ENCODE data around the gene COX5B.
A peak's percentile ranks its signal among the peaks of the same experiment; 100 is the strongest.
"Not testable (repeated sequence)": the region's sequence is repeated elsewhere in the genome, so short reads cannot be mapped to it uniquely, and the experiment has no call there.

The COX5B gene

DNA sequence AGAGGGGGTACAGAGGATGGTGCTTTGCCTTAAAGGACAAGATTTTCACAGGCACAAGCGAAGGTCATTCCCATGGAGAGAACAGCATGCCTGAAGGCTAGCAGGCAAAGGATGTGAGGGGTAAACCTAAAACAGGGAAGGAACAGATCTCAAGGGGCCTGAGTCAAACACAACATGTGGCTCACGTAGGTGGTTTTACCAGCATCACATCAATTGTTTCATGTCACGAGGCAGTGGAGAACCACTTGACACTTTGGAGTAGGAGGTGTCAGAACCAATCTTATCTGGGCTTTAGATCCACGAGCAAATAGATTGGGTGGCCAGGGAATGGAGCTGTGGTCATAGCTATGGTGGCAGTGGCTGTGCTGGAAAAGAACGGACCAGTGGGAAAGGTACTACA lies 8.4 kb downstream of the COX5B start:
- ATAC-seq = peak; percentile 10
- DNase-seq = no peak

DNA sequence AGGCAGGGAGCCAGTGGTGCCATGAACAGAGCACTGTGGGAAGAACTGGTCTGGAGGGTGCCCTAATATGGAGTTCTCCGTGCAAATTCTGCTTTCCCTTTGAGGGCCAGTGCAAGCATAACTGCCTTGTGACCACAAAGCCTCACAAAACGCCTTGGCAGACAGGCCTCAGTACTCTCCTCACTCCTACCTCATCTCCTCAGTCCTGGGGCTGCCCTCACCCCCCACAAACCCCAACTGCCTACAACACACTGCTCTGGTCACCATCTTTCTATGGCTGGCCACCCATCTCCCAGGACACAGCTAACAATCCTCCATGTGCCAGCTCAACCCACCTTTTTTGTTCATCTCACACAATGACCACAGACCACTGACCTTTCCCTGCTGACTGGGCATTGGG lies 8.9 kb downstream of the COX5B start:
- no peak for DNase-seq
- ATAC-seq = peak; percentile 19

DNA sequence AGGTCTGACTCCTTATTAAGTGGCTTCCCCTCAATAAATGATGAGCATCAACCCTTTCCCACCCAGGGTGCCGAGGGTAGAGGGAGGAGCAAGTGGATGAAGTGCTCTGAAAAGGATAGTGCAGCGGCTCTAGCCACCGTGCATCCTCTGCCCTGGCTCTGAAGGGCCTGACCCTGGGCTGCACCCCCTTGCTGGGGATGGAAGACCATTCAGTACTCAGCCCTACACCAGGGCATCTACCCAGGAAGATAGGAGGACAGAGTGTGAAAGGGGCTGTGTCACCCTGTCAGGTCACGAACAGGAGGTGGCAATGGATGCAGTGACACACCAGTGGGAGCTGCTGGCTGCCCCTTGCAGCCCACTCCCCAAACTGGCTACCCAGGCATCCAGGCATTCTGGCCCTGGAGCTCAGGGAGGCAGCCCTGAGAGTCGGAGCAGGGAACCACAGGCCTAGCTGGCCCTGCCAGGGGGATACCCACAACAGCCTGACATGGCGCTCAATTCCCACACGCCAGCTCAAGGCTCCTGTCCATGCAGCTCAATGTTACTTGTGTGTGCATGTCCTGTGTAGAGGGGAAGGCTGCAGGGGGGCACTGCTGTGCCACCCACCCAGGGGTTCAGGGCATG lies 10.4 kb downstream of the COX5B start:
- DNase-seq = no peak
- no peak for ATAC-seq

DNA sequence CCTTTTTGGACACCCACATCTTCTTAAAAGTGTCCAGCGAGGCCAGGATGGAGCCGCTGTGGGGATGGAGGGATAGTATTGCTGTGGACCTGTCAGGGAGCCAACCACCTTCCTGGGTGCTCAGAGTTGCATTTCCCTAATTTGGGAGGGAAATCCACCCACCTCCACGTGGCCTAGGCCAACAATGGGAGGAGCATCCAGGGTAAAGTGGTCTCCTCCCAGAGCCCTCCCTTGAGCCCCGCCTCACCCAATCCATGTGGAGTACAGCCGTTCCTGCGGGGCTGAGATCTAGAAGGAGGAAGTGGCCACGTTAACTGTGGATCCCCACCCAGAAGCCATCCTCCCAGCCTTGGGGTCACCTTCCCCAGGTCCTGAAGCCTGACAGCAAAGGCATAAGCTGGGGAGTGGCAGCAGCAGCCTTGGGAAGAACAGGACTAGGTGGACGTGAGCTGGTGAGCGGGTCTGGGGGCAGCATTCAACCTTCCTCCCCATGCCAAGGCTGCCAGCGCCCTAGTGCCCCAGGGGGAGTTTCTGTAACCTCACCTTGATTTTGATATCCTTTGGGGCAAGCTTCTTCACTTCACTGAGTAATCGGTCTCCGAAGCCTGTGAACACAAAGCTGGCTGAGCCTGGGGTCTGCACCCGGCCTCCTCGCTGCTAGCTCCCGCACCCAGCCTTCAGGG lies 11.2 kb downstream of the COX5B start:
- no peak for ATAC-seq
- no peak for DNase-seq

DNA sequence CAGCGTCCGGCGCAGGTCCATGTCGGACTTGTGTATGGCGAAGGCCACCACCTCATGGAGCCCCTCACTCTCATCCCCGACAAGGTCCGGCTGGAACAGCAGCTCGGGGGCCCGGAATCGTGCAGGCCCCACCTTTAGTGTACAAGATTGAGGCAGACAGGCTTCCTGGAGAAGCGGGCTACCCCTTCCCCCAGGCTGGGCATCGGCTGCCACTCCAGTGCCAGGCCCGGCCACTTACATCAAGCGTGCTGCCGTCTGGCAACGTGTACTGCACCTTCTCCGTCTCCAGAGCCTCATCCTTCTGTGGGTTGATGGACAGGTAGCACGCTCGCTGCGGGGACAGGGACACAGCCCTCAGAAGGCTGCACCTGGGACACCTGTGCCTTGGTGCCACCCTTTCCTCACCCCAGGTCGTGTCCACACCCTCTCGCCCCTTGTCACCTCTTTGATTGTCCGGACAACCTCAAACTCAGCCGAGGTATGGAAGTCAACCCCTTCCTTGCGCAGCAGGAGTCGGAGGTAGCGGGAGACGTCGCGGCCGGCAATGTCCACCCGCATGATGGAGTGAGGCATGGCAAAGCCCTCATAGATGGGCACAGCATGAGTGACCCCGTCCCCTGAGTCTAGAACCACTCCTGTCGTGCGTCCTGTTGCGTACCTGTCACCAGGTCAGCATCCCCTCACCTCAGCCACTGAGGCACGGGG lies 12.3 kb downstream of the COX5B start:
- ATAC-seq (no peak), DNase-seq (no peak)

DNA sequence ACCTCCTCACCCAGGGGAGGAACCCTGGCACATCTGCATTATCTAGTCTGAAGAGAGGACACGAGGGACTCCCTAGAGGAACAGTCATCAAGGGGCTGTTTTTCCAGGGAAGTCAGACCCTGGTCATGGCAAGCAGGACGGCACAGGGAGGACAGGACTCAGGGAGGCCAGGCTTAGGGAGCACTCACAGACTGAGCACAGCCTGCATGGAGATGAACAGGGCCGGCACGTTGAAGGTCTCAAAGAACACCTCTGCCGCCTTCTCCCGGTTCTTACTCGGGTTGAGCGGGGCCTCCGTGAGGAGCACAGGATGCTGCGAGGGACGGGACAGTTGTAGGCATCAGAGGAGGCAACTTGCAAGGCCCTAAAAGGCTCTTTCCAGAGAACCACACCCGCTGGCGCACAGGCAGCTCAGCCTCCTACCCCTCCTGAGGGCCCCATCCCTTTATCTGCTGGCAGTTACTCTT lies 12.9 kb downstream of the COX5B start:
- ATAC-seq (no peak), DNase-seq (no peak)

DNA sequence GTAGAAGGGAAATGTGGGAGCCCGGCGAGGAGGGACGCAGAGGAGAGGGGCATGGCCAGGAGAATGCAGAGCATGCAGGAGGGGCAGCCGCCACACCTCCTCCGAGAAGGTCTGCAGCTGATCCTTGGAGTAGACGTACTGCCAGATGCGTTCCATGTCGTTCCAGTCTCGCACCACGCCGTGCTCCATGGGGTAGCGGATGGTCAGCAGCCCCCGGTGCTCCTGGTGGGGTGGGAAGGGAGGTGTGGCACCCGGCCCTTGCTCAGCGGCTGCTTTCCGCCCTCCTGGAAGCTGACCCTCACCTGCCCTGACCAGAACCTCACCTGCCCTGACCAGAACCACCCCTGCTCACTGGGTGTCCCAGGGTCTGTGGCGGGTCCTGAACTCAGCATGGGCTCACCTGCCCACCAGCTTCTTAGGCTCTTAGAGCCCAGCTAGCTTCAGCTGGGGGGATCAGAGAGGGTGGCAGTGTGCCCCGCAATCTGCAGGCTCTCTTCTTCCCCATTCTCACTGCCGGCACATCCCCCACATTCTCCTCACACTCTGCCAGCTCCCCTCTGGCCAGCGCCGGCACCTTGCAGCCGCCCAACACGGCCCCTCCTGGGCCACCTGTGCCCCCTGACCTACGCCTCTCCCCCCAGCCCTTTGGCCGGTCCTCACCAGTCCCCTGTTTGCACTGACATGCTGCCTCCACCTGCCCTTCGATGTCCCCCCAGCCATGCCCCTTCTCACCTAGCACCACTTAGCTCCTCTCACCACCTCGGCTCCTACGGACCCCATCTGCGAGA lies 13.6 kb downstream of the COX5B start:
- no peak for DNase-seq
- no peak for ATAC-seq

DNA sequence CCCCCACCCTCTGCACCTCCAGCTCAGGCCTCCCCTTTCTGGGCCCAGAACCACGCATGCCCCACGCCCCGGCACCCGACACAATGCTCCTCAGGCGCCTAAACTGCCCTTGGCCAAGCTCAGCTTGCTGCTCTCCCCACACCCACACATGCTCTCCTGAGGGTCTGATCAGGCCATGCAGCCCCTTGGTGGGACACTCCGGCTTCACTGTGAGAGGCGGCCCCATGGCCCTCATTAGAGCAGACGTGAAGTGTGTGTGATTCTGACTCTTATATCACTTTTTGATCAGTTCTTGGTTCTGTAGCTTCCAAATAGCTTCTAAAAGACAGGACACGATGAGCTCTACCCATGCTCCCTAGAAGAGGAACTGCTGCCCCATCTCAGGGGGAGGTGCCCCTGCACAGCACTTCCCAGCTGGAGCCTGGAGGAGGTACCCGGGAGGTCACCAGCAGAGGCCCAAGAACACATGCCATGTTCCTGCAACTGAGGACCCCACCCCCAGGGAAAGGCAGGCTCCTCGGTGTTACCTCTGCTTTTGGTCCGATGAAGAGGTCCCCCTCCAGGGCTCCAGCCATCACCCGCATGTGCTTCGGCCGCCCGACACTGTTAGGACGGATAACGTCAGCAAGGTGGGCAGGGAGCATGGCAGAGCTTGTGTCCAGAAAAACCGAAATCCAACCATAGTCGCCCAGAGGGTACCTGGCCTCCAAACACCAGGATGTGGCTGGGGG lies 14.3 kb downstream of the COX5B start:
- no peak for DNase-seq
- no peak for ATAC-seq

DNA sequence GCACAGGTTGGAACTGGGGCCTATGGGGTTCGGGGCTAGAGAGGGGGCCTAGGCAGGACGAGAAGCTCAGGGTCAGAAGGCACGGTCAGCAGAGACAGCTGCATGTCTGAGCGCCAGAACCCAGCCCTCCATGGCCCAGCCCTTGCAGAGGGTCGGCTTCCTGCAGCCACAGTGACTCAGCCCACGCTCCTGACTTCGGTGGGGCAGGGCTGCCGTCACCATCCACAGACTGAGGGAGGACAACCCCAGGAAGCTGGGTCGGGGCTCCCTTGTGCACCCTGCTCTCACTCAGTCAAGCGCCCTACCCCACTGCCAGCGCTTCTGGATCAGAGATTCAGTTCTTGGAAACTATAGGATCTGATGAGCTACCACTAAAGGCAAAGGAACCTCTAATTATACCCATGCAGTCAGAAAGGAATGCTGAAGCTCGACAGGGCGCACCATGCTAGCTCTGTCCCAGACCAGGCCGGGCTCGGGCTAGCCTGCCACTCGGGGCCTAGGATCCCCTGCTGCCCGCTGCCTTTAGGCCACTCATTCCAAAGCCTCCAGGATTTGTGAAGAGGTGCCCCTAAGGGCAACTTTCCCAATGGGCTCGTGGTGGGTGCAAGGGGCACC lies 15.0 kb downstream of the COX5B start:
- DNase-seq = no peak

DNA sequence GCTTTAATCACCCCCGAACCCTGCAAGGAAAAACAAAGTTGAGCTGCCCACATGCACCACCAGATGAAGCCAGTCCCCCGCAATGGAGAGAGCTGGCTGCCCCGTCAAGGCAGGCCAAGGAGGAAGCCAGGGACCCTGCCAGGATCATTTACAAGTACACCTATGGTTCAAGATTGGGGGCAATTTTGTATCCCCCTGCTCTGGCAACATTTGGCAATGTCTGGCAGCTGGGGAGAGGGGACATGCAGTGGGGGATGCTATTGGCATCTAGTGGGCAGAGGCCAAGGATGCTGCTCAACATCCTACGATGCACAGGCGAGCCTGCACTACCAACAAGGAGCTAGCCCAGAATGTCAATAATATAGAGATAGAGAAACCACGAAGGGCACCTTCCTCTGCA lies 16.1 kb downstream of the COX5B start:
- ATAC-seq = no peak
- DNase-seq = no peak

More for the DNA sequence above, 15.0 kb downstream of the COX5B start:
- no peak for ATAC-seq

DNA sequence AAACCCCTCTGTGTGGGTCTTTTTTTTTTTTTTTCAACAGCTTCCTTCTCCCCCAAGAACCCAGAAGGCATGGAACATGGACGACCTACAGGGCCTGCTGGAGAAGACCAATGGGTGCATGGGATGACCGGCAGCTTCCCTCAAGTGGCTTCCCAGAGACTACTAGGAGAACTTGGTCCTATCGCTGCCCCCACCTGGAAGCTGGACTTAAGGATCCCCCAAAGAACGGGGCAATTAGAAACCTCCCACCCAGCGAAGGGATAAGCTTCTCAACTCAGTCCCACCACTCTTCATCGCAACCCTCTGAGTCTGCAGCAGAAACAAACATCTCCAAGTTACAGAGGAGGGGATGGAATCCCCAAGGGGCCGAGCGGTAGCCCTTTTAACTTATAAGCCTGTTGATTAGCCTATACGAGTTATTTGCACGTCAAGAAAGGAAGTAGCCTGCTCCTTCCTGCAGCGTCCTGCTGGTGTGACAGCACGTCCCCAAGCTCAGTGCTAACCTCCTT lies 16.6 kb downstream of the COX5B start:
- ATAC-seq (no peak), DNase-seq (no peak)

DNA sequence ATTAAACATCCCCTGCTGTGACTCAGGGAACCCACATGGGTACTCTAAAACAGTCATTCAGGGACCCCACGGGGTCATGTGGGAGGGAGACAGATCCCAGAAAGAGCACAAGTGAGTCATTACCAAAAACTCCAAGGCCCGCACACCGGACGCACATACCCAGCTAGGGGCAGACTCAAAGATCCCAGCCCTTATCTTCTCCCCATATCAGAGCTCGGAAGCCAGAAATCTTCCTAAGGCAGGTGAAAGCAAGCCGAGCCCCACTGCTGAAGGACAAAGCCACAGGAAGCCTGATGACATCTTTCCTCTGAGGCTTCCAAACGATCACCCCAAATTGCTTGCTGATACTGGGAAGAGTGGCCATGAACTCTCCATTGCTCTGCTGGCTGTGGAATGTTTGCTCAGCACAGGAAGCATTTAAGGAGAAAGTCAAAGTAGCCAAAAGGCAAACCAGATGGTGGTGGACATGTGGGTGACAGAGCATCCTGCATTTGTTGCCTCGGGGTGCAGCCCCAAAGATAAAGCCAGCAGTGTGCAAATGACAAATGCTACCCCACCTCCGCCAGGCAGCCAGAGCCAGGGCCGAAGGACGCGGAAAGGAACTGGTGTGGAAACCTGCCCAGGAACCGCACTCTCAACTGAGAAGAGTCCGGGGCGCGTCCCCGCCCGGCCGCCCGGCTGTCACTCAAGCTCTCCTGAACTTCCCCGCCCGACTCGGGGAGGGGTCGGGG lies 17.2 kb downstream of the COX5B start:
- ATAC-seq = peak; percentile 79
- peak; percentile 84 for DNase-seq

DNA sequence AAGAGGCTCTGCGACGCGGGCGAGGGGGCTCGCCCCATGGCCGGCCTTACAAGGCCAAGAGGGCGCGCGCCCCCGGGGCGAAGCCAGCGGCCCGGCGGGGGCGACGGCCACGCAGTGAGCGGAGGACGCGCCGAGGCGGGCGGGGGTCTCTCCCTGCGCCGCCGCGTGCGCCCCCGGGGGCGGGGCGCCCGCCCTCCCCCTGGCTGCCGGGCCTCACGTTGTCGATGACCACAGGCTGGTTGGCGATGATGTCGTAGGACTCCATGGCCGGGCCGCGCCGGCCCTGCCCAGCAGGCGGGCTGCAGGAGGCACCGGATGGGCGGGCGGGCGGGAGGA lies 17.7 kb downstream of the COX5B start:
- no peak for ATAC-seq
- no peak for DNase-seq

DNA sequence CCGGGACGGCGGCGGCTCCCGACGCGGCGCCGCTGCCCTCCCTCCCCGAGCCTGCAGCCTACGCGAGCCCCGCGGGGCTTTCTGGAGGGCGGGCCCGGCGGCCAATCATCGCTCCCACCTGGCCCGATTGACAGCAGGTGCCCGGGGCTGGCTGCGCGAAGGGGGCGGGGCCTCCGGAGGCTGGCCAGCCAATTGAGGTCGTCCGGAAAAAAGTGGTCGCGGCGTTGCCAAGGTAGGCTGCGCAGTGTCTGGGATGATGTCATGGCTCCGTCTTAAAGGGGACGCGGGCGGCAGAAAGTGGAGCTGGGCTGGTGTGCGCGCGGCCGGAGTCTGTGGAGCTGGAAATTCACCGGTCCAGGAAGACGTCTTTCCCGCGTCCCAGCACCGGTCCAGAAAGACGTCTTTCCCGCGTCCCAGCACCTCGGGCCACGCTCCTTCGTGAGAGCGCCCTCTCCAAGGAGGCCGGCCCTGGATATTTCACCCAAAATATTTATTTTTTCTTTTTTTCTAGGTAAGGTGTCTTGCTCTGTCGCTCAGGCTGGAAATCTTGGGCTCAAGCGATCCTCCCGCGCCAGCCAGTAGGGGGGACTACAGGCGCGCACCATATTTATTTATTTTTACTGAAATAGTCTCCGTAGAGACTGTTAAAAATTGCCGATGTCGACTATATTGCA lies 18.2 kb downstream of the COX5B start, which contains the start of gene ACTR1B:
ACTR1B (minus strand) TSS at position 83 of the 674 bp plus-strand sequence. CDS start 154 bp downstream, outside the sequence.
- ATAC-seq (peak; percentile 81), DNase-seq (peak; percentile 98)

DNA sequence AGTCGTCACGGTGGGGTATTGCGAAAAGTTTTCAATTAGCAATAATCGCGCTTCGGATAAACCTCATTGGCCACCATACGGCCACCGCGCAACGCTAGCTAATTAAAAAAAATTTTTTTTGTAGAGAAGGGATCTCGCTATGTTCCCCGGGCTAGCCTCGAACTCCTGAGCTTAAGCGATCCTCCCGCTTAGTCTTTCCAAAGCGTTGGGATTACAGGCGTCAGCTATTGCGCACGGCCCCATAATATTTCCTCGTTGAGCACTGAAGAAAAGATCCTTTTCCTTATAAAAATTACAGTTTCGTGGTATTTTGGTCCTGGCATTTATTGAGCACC lies 18.7 kb downstream of the COX5B start:
- DNase-seq (no peak), ATAC-seq (no peak)

DNA sequence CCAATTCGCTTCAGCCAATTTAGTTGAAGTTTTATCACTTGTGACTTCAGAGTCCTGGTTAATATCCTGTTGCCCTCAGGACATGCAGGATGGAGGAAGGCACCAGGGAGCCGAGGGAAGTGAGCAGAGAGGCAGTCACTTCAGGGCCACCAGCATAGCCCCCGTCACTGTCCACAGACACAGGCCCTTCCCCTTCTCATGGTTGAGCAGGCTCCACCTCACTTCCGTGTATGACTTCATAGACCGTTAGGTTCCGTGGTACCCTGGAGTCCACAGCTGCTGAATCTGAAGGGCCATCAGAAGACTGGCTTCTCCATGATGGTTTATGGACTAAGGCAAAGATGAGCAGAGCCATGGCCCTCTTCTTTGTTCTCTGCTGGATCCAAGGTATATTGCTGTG lies 23.6 kb downstream of the COX5B start, which contains the start of gene C2orf92:
C2orf92 (plus strand) TSS at position 266 of the 400 bp plus-strand sequence; CDS start at position 342, 76 bp downstream.
- no peak for ATAC-seq
- no peak for DNase-seq

DNA sequence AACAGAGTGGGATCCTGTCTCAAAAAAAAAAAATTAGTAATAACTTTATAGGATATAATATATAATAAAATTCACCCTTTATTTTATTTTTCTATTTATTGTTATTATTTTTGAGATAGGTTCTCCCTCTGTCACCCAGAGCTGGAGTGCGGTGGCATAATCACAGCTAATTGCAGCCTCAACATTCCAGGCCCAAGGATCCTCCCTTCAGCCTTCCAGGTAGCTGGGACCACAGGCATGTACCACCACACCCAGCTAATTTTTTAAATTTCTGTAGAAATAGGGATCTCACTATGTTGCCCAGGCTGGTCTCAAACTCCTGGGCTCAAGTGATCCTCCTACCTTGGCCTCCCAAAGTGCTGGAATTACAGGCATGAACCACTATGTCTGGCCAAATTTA lies 24.6 kb downstream of the COX5B start:
- no peak for DNase-seq
- no peak for ATAC-seq

DNA sequence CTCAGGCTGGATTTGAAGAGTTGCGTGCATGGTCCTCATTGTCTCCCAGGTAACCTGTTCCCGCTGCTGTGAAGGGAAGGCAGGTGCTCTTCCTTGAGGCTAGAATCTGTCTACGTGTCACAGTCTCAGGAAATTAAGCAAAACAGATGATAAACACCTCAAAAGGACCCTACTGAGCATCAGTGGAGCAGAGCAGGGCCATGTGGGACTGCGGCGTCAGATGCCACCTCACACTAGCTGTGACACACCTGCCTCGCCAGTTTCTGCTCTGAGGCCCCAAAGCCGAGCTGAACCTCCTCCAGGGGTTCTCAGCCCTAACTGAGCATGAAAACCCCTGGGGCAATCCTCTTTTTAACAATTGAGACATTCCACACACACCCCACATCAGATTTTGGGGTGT lies 25.7 kb downstream of the COX5B start:
- DNase-seq = no peak
- no peak for ATAC-seq

DNA sequence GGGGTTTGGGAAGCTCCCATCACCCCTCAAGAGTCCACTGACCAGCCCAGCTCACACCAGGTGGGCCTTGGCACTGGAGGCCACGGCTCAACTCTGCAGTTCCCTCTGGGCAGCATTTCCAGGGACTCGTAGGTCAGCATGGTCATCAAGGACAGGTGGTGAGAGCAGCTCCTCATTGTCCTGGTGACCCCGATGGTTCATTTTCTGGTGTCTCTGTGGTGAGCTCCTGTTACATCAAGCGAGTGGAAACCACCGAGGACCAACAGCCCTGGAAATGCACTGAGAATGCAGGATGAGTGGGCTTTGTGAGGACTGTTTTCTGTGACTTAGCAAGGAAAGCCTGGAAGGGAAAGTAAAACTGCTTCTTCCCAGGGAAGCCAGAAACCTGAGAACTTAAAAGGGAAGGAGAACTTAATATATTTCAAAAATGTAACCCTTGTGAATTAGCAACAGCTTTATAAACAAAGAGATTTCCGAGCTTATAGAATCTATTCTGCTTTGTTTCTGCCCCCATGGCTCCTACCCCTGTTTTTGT lies 26.8 kb downstream of the COX5B start:
- ATAC-seq, DNase-seq: not testable (repeated sequence)

All from stimulated activated naive CD8-positive, alpha-beta T cell treated with anti-CD3 and anti-CD28 coated beads, Interleukin-15, Interleukin-2, amounts not matched to agents 100 U/mL and 50 U/mL, for 24 hours (primary cell).